ENCODE data around the gene ALDH1L1.

The ALDH1L1 gene

DNA sequence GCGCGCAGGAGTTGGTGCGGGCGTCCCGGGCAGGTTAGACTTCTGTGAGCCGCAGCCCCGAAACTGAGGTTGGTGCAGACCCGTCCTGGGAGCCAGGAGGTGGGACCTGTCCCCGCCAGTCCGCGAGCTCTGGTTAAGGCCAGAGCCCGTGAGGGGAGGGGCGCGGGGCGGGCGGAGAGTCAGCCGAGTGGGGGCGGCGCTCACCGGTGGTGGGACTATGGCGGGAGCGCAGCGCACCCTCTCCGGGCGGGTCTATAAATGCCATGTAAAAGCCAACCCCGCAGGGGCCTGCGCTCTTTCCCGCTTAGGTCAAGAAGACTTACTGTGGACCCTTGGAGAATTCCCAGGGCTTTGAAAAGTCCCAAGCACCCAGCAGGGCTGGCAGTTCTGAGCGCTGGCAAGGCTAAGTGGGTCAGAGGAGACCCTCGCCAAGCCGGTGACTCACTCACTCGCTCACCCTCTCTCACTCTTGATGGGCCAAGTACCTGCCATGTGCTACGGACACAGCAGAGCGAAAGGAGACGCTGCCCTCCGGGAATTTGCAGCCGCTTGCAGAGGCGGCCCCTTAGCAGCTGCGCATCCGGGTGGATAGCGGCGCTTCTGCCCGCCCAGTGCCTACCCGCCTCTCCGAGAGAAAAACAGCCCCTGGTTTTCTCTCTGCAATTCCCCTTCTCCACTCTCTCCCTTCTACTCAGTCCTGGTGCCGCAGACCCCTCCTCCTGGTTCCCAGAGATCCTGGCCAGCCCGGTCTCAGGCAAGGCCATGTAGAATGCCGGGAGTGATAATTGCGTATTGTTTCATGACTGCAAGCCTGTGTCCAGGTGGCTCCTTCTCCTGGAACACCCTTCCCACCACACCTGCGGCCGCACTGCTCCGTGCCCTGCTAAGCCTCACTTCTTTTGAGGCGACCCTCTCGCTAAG is at the start of gene ALDH1L1:
Gene ALDH1L1, minus strand, starts transcription at position 110 of the 921 bp plus-strand sequence. CDS start 19,607 bp downstream, outside the sequence.
- in situ Hi-C loops (cut with HindIII; ENCODE audit: low sequenced_read_pairs) = loop anchor here (5.0 kb wide), 1 partner anchor 48 kb away; no protein-coding TSS in a partner anchor

GRCh38 chr3:126226374-126226773 is 46.0 kb upstream of the ALDH1L1 start:
- in situ Hi-C loops (cut with HindIII; ENCODE audit: low sequenced_read_pairs) = no loop called here

DNA sequence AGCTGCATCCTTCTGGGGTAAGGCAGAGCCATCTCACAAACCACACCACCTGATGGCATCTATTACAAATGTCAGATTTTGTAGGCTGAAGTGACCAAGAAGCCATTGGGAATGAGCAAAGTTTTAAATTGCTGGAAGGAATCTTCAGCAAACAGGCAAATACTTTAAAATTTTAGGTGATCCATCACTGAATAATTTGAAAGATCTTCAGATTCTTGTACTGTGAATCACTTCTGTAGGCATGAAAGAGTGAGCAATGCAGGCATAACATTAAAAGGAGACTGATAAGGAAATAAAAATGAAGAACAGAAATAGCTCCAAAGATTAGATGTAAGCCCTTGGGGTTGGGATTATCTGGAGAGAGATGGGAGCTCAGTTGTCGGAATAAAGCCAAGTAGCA is 36.0 kb upstream of the ALDH1L1 start:
- in situ Hi-C loops (cut with HindIII; ENCODE audit: low sequenced_read_pairs) = no loop called here

DNA sequence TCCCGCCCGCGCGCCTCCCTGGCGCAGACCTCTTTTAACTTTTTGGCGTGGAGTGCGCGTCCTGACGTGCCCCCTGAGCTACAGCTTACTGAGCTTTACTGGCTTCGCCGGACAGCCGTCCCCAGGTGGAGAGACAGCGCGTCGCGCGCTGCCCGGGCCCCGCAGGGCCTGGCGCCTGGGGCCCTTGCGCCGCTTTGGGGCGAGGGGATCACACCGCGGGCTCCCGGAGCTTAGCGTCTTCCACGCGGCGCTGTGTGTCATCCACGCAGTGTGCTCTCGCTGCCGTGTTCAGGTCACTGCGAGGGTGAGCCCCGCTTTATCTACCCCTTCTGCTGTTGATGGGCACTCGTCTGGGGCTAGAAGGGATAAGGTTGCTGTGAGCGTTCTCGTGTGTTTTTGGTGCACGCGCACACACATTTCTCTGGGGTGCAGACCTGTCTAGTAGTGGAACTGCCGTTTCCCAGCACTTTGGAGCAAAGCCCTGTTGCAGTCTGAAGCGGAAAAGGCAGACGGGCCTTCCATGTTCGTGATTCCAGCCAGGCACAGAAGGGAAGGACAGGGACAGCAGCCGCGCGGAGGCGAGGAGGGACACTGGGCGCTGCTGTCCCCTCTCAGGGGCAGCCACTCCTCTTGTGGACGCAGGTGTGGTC is 33.1 kb upstream of the ALDH1L1 start:
- in situ Hi-C loops (cut with HindIII; ENCODE audit: low sequenced_read_pairs) = no loop called here

DNA sequence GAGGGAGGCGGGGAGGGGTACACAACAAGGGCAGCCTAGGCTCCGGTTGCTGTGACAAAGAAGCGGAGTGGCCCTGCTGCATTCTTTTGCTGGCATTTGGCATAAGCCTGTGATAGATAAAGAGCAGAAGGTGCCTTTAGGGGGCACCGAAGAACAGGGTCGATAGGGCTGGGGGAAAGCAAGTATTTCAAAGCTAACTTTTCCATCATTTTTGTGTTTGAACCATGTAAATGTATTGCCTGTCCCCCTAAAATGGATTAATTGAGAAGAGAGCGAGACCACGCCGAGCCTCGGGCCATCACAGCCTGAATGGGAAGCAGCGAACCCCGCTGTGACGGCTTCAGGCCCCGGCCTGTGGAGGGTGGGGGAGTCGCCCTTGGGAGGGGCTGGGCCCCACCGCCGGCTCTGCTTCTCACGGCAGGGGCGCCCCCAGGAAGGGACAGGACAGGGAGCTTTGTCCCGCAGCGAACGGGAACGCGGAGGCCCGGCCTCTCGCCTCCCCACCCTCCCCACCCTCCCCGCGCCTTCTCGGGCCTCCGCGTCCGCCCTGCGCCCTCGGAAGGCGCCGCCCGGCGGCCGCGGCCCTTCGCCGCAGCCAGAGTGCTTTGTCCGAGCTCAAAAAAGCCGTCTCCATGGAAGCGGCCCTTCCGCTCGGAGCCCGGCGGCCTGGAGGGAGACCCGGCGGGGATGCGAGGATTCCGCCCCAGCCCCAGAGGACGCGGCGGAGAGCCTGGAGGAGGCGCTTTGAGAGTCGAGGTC is 32.4 kb upstream of the ALDH1L1 start:
- in situ Hi-C loops (cut with HindIII; ENCODE audit: low sequenced_read_pairs) = no loop called here

- in situ Hi-C loops (cut with HindIII; ENCODE audit: low sequenced_read_pairs) = no loop called here
Observed at GRCh38 chr3:126212250-126212619, 31.8 kb upstream of the ALDH1L1 start.

DNA sequence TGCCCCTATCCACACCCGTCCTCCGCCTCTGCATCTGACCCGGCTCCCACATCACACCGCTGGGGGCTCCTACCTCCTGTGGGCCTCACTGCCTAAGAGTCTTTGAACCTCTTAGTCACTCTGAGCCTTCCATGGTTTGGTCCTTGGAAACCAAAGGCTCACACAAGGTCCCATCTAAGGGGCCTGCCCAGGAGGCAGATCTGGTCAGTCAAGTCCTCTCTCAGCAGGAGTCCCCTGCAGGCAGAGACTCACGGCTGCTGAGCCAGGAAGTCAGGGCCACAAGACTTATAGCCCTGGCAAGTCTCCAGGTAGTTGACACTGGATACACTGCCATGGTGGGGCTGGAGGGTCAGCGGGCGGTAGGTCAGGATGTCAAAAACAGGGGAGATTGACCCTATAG is 31.2 kb upstream of the ALDH1L1 start:
- in situ Hi-C loops (cut with HindIII; ENCODE audit: low sequenced_read_pairs) = no loop called here

DNA sequence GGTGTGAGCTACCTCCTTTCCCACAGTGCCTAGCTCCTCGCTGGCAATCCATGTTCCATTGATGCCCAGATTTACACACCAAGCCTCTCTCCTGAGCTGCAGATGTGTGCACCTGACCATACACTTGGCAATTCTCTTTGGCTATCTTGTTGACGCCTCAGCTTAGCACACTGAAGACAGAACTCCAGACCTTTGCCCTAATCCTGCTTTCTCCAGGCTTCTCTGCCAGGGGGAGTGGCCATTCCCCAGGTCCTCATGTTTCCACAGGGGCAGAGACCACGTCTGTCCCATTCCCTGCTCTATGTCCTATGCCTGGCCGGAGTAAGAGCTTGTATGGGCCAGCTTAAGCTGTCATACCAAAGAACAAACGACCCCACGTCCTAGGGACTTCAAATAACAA is 30.2 kb upstream of the ALDH1L1 start:
- in situ Hi-C loops (cut with HindIII; ENCODE audit: low sequenced_read_pairs) = no loop called here

DNA sequence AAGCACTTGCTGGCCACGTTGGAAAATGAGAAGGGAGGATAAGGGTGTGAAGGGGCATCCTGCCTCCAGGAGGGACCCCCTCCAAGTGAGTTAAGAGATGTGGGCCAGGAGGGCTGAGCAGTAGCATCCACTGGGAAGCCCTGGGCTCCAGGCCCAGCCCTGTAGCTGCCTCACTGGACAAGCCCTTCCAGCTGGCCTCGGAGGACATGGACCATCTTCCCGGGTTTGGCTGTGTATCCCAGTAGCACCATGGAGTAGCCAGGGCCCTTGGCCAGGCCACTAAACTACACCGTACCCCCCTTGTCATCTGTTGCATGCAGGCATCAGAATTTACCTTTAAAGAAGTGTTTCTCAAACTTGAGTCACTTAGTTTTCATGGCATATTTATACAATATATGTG is 29.4 kb upstream of the ALDH1L1 start:
- in situ Hi-C loops (cut with HindIII; ENCODE audit: low sequenced_read_pairs) = no loop called here

DNA sequence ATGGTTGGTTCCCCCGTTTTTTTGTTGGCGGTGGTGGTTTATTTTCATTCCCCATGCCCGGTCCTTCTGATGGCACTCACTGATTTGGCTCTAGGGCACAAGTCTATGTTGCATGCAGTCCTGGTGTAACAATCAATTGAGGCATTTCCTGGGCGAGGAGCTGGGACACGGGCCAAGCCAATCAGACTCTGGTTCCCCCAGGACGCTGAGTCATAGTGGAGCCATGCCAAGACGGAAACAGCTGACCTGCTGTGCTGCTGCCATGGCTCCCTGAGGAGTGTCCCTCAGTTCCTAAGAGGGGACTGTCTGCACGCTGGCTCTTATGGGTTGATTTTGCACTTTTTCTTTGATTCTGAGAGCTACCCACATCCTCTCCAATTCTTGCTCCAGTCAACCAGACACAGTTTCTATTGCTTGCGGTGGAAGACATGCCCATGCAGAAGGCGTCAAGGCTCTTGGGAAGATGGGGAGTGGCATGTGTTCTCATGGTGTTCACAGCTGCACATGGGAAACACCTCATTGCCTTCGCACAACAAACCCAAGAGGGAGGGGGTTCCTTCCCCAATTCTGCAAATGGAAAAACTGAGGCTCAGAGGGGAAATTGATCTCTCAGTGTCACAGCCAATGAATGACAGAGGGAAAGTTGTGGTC is 28.3 kb upstream of the ALDH1L1 start:
- in situ Hi-C loops (cut with HindIII; ENCODE audit: low sequenced_read_pairs) = no loop called here

DNA sequence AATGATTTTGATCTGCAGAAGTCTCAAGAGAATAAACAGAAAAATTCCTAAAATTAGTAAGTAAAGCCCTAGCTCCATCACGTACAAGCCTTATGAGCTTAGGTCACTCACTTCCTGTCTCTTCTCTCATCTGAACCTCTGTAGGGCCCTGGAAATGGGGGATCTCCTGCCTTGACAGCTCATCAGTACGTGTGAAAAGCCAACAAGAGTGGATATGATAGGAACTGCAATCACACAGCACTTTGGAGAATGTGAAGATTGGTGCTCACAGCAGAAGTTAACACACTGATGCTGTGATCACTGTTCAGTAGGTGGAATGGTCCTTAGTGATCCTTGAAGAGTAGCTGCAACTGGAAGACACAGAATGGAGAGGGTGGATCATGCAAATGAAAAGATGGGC is 27.8 kb upstream of the ALDH1L1 start:
- in situ Hi-C loops (cut with HindIII; ENCODE audit: low sequenced_read_pairs) = no loop called here

GRCh38 chr3:126207166-126207565 is 26.8 kb upstream of the ALDH1L1 start:
- in situ Hi-C loops (cut with HindIII; ENCODE audit: low sequenced_read_pairs) = no loop called here

DNA sequence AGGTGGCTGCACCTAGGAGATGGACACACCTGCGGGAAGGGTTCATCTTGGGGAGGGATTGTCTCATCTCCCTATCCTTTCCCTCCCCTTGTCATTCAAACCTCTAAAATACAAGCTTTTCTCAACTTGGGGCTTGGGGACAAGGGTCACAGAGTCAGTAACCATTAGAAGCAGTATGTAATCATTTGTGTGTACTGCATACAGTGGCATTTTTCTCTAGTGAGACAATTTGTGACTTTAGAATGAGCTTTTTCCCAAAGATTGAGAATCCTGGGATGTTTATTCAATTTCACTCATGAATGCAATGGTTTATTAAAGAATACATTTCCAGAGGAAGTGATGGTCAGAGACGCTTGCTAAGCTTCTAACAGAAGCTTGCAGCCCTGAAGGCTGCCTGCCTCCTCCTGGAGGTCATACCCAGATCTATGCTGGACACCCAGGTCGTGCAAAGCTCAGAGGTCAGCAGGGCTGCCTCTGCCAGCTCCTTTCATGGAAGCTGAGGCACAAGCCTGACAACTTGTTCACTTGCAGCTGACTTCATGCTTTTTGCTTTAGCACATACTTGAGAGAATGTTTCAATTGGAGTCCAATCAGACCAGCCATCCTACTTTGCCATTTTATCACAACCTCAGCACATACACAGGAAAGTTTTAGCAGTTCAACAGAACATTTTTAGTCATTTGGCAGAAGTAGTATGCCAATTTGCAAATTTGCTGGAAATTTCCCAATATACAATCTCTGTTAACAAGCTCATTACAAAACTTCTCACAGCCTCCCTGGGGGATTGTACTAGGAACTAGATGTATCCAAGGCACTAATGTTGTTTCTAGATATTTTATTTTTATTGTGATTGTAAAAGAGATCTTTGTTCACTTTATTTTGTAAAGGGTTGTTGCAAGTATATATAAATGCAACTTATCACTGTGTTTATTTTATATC is 25.6 kb upstream of the ALDH1L1 start:
- in situ Hi-C loops (cut with HindIII; ENCODE audit: low sequenced_read_pairs) = no loop called here

DNA sequence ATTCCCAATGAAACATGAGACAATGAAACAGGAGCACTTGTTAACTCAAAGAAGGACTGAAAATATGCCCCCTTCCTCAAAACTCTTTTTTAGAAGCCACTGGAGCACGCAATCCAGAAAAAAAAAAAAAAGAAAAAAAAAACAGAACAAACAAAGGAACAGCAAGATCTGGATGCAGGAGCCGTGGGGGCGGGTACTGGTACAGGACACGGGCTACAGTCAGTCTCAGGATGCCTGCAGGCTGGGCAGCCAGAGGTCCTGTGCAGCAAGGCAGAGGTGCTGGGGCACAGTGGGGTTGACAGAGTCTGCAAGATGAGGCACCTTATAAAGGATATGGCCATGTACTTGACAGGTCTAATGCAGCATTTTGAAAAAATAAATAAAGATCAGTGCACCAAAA is 22.3 kb upstream of the ALDH1L1 start:
- in situ Hi-C loops (cut with HindIII; ENCODE audit: low sequenced_read_pairs) = no loop called here

DNA sequence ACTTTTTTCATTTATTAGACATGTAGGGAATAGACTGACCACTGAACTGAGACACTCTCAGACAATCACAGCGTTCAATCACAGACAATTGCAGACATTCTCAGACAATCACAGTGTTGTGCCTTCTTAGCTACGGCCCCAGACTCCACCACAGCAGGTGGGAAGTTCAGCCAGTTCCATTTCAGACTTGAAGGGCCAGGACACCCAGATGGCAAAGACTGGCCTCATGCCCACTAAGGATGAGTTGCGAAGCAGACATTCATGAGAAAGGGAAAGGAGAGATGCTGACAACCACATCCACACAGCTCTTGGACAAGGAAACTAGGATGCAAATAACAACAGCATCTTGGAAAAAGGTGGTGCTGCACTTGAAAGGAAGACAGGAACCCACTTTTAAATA is 21.9 kb upstream of the ALDH1L1 start:
- in situ Hi-C loops (cut with HindIII; ENCODE audit: low sequenced_read_pairs) = no loop called here

DNA sequence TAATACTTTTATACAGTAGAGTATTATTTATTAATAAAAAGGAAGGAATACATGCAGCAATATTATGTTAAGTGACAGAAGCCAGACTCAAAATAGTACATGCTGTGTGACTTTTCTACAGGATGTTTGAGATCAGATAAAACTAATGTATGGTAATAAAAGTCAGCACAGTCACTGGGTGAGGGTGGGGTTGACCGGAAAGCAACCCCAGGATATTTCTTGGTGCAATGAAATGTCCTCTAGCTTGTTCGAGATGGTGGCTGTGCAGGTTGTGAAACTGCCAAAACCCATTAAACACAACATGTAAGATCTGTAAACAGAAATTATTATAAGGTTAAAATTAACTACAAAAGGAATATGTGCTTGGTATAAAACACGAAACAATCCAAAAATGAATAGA is 20.8 kb upstream of the ALDH1L1 start:
- in situ Hi-C loops (cut with HindIII; ENCODE audit: low sequenced_read_pairs) = no loop called here

GRCh38 chr3:126200534-126200933 is 20.1 kb upstream of the ALDH1L1 start:
- in situ Hi-C loops (cut with HindIII; ENCODE audit: low sequenced_read_pairs) = no loop called here

DNA sequence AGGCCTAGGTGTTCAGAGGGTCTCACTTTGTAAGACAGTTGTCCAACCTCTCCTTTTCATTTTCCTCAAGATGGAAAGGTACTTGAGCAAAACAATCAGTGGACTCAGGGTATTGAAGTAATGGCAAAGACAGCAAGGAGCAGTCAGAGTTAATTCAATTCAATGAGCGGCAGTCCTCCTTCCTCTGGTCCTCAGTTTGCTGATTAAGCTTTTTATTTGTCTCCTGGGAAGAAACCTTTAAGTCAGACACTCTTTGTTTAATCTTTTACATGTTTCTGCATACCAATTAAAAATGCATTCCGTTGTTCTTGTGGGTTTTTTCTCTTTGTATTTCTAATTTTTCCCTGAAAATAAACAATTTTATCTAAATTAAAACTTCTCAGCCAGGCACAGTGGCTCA is 18.9 kb upstream of the ALDH1L1 start:
- in situ Hi-C loops (cut with HindIII; ENCODE audit: low sequenced_read_pairs) = no loop called here

- in situ Hi-C loops (cut with HindIII; ENCODE audit: low sequenced_read_pairs) = no loop called here
Observed at GRCh38 chr3:126197854-126198584, 17.6 kb upstream of the ALDH1L1 start.
